Measurements from ENCODE around the gene VAV2. TPM values are rescaled to one million over a fixed set of nuclear protein-coding genes. Genes with fewer than 3 reads are reported as not detected.

The VAV2 gene
- total and polyA plus RNA-seq, 12 donors, result 3.3 to 96.2 (median 31.2) TPM

GRCh38 chr9:133814586-133815208, 177.4 kb downstream of the VAV2 start:
- Histone ChIP-seq H3K36me3 (replicated peaks in 1 of 2) (no peaks in the 10 kb centered on the region), H3K4me3 (no peak overlapping the region), H3K4me1 (replicated peaks in 1 of 2) (no peaks in the 10 kb centered on the region), H3K27ac (peak overlapping the region in 1 of 5 donors; percentile 44), H3K27me3 (no peaks in the 10 kb centered on the region), H3K9me3 (replicated peaks in 1 of 3) (no peaks in the 10 kb centered on the region)
- no peak for DNase-seq
- 70 to 82% (median 79%) methylated on average over 18 to 25 of the region's 25 CpGs for WGBS, 4 donors
- TF ChIP-seq POLR2A (IDR thresholded peaks at IDR 0.05) (no peak), CTCF (IDR thresholded peaks at IDR 0.05) (no peak)
- intact Hi-C loops (cut with DNase I), result no loop called here

- TF ChIP-seq POLR2A (IDR thresholded peaks at IDR 0.05), result no peak
- 76 to 90% (median 85%) methylated on average over 12 to 29 of the region's 29 CpGs for WGBS, 4 donors
- intact Hi-C loops (cut with DNase I), result no loop called here
- DNase-seq, result peak in 2 of 7 donors; percentile 35 to 93
- H3K9me3 ChIP-seq (replicated peaks in 1 of 3), result no peaks in the 10 kb centered on the region
- H3K27me3 ChIP-seq, result no peaks in the 10 kb centered on the region
- H3K4me1 ChIP-seq (replicated peaks in 1 of 2), result no peaks in the 10 kb centered on the region
- peak overlapping the region in 1 of 5 donors; percentile 44 for H3K27ac ChIP-seq
- H3K36me3 ChIP-seq (replicated peaks in 1 of 2), result peaks cover 0 to 3% of the 10 kb centered on the region in 2 donors
- no peak overlapping the region for H3K4me3 ChIP-seq
These were observed 178.2 kb downstream of the VAV2 start for GRCh38 chr9:133813749-133814585.

GRCh38 chr9:133812941-133813748, 179.0 kb downstream of the VAV2 start:
- no peaks in the 10 kb centered on the region for H3K27me3 ChIP-seq
- TF ChIP-seq POLR2A (IDR thresholded peaks at IDR 0.05) (no peak), CTCF (IDR thresholded peaks at IDR 0.05) (no peak)
- intact Hi-C loops (cut with DNase I), result no loop called here
- no peak overlapping the region for H3K4me3 ChIP-seq
- H3K36me3 ChIP-seq (replicated peaks in 1 of 2), result peaks cover 0 to 9% of the 10 kb centered on the region in 2 donors
- H3K9me3 ChIP-seq (replicated peaks in 1 of 3), result no peaks in the 10 kb centered on the region
- no peaks in the 10 kb centered on the region for H3K4me1 ChIP-seq (replicated peaks in 1 of 2)
- no peak overlapping the region for H3K27ac ChIP-seq
- DNase-seq, result no peak
- WGBS, 4 donors, result 91 to 93% (median 93%) methylated on average over 18 to 26 of the region's 26 CpGs

- no peak overlapping the region for H3K27ac ChIP-seq
- no peak for TF ChIP-seq CTCF (IDR thresholded peaks at IDR 0.05)
- no peak for TF ChIP-seq POLR2A (IDR thresholded peaks at IDR 0.05)
- WGBS, 4 donors, result 90 to 95% (median 92%) methylated on average over 10 to 28 of the region's 28 CpGs
- H3K9me3 ChIP-seq (replicated peaks in 1 of 3), result no peaks in the 10 kb centered on the region
- intact Hi-C loops (cut with DNase I), result no loop called here
- no peaks in the 10 kb centered on the region for H3K27me3 ChIP-seq
- H3K4me1 ChIP-seq (replicated peaks in 1 of 2), result no peaks in the 10 kb centered on the region
- H3K4me3 ChIP-seq, result no peak overlapping the region
- DNase-seq, result no peak
- peaks cover 0 to 17% of the 10 kb centered on the region in 2 donors for H3K36me3 ChIP-seq (replicated peaks in 1 of 2)
These were observed 179.9 kb downstream of the VAV2 start for GRCh38 chr9:133812077-133812868.

Data from adrenal gland (tissue), 12 donors.